Breast epithelium (tissue), 4 donors: ENCODE results near the gene MAP2K6. TPM values are rescaled to one million over a fixed set of nuclear protein-coding genes. Genes with fewer than 3 reads are reported as not detected.

Source experiments
- DNase-seq, 2 donors: peaks; one replicate each; pipeline ENCODE4 v3.0.0-alpha.2; 2019; ENCODE audit warnings: low spot score in 2 of 2
- H3K27ac ChIP-seq, 2 donors: fragments of 200-600 bp; sonication (generic) in 1 of 2; one replicate each; pipeline ENCODE4 v1.5.1; 2016 to 2019; ENCODE audit warnings: mild to moderate bottlenecking in 1 of 2
- H3K27me3 ChIP-seq, 2 donors: fragments of 200-600 bp; sonication (generic) in 1 of 2; one replicate each; pipeline versions ENCODE4 v1.5.1 to v1.6.0; 2017 to 2019; ENCODE audit warnings: control low read depth in 1 of 2, mild to moderate bottlenecking in 1 of 2
- H3K36me3 ChIP-seq: fragments of 200-600 bp; one replicate; pipeline ENCODE4 v1.5.1; 2019
- H3K4me1 ChIP-seq, 2 donors: fragments of 200-600 bp; sonication (generic); one replicate each; pipeline ENCODE4 v1.5.1; 2016 to 2019; ENCODE audit warnings: control low read depth in 1 of 2
- H3K4me3 ChIP-seq, 3 donors: fragments of 200-600 bp; sonication (generic); 1 replicate in 2 of 3; 2 replicates in 1 of 3; pipeline ENCODE4 v1.5.1; 2016 to 2019; ENCODE audit warnings: mild to moderate bottlenecking in 3 of 3, moderate library complexity in 2 of 3
- H3K9me3 ChIP-seq, 2 donors: fragments of 200-600 bp; sonication (generic) in 1 of 2; one replicate each; pipeline ENCODE4 v1.5.1; 2016 to 2019; ENCODE audit warnings: control low read depth in 1 of 2
- CTCF ChIP-seq, 3 donors: fragments of 450-650 bp; IDR thresholded peaks; one replicate each; pipeline ENCODE4 v1.5.1; 2016 to 2017; ENCODE audit warnings: antibody characterized with exemption in 3 of 3, mild to moderate bottlenecking in 3 of 3, moderate library complexity in 3 of 3
- POLR2A ChIP-seq: fragments of 450-650 bp; IDR thresholded peaks from one replicate; pipeline ENCODE4 v1.6.1; 2016; ENCODE audit warnings: antibody characterized with exemption, mild to moderate bottlenecking, moderate library complexity
- POLR2AphosphoS5 ChIP-seq, 3 donors: sonication (generic); formaldehyde crosslinking; IDR thresholded peaks; one replicate each; pipeline ENCODE4 v1.6.1; 2017; ENCODE audit warnings: antibody characterized with exemption in 3 of 3
- intact Hi-C: fragments of 100-400 bp; cut with DNase I; formaldehyde crosslinking; loops from one replicate; pipeline ENCODE4 v1.15.1; 2023; ENCODE audit warnings: low total_unique reads
- total RNA-seq, 3 donors: library from RNA; depleted of rRNA; stranded (reverse); fragments of >200 nt; gene quantifications; one replicate each; pipeline ENCODE4 v1.1.0, GENCODE V29; 2016

The MAP2K6 gene
- total RNA-seq, 3 donors from 2014 or later: 10.9 to 54.9 (median 16.7) TPM

GRCh38 chr17:69597898-69598692 is 183.6 kb downstream of the MAP2K6 start:
- no peaks in the 10 kb centered on the region for H3K27me3 ChIP-seq
- H3K9me3 ChIP-seq: no peaks in the 10 kb centered on the region
- intact Hi-C loops: no loop called here
- H3K4me1 ChIP-seq: no peaks in the 10 kb centered on the region
- TF ChIP-seq POLR2AphosphoS5 (IDR thresholded peaks at IDR 0.05): no peak
- no peak for TF ChIP-seq POLR2A
- TF ChIP-seq CTCF (IDR thresholded peaks at IDR 0.05): no peak
- no peaks in the 10 kb centered on the region for H3K36me3 ChIP-seq
- H3K4me3 ChIP-seq: no peak overlapping the region
- no peak overlapping the region for H3K27ac ChIP-seq
- no peak for DNase-seq

DNA sequence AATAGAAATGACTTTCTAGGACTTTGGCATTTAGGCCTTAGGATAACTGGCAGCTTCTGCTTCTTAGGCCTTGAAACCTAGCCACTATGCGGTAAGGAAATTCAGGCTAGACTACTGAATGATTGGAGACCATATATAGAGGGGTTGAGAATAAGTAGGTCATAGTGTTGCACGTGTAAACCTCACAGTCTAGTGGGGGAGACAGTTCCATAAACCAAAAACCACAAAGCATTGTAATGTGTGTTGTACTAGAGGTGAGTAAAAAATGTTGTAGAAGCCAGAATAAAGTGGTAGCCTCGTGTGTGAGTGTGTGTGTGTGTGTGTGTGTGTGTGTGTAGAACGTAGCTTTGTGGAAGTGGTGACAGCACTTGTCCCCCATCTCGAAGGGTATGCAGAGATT is 188.5 kb downstream of the MAP2K6 start:
- H3K27me3 ChIP-seq: no peaks in the 10 kb centered on the region
- H3K36me3 ChIP-seq: no peaks in the 10 kb centered on the region
- no peaks in the 10 kb centered on the region for H3K9me3 ChIP-seq
- DNase-seq: no peak
- no peaks in the 10 kb centered on the region for H3K4me1 ChIP-seq
- TF ChIP-seq CTCF (IDR thresholded peaks at IDR 0.05) (no peak), POLR2AphosphoS5 (IDR thresholded peaks at IDR 0.05) (no peak), POLR2A (no peak)
- intact Hi-C loops: no loop called here
- no peak overlapping the region for H3K27ac ChIP-seq
- no peak overlapping the region for H3K4me3 ChIP-seq

Other genes starting within 250 kb of the MAP2K6 start
- 10 to 100 TPM; 13.6 to 49.5 (median 16.1) TPM for gene ABCA10, start 185.9 kb upstream of the MAP2K6 start, total RNA-seq
- 100 to 1,000 TPM in 1 of 3 donors, 10 to 100 TPM in 2; 88.8 to 152 (median 93.1) TPM for gene ABCA5, start 87.6 kb upstream of the MAP2K6 start, total RNA-seq